ENCODE results near the gene FBXW8. TPM values are rescaled to one million over a fixed set of nuclear protein-coding genes. Genes with fewer than 3 reads are reported as not detected.

Gene FBXW8
- total RNA-seq, 1 experiment from 2014 or later: 15.6 TPM

DNA sequence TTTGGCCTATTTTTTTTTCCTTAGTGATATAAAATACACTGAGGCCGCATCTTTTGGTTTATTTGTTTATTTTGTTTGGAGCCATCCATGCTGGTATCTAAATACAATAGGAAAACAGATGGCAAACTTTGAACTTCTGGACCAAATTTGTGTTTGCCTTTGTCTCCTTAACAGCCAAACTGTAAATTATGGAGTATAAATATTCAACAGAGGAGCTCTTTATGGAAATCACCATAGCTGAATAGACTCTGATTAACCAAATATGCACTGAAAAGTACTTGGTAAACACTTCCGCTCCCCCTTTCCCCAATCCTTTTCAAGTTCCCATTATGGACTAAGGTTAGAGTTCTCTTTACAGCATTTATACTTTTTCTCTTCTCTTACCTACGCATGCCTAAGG, 107.9 kb downstream of the FBXW8 start:
- POLR2A ChIA-PET: no interaction called here
- H3K27ac Mint-ChIP-seq: 0 out of 2 replicates have a peak overlapping the region, but pooled peaks have one; percentile 15

GRCh38 chr12:117019866-117020265, 109.1 kb downstream of the FBXW8 start:
- H3K36me3 Mint-ChIP-seq: peaks cover 22% of the 10 kb centered on the region
- no peak overlapping the region for H3K4me3 Mint-ChIP-seq
- peaks cover 10% of the 10 kb centered on the region for H3K4me1 Mint-ChIP-seq
- ATAC-seq (no peak), DNase-seq (ENCODE audit: low spot score) (no peak)
- no peak overlapping the region for H3K27ac Mint-ChIP-seq
- H3K27me3 Mint-ChIP-seq (ENCODE audit: low read depth): no peaks in the 10 kb centered on the region
- CTCF ChIA-PET: interaction anchor here (1.1 kb wide), 2 partner anchors 99 to 101 kb away, joined by 4 to 7 read pairs; no protein-coding TSS in a partner anchor
- peaks cover 3% of the 10 kb centered on the region; the same call in 1 of the 2 replicates for H3K9me3 Mint-ChIP-seq
- TF ChIP-seq NR2C2 (CRISPR knock-in tag; IDR thresholded peaks at IDR 0.05): no peak
- TF ChIP-seq ZNF671 (CRISPR knock-in tag; IDR thresholded peaks at IDR 0.05): no peak
- no peak for TF ChIP-seq NFE2L1 (CRISPR knock-in tag; IDR thresholded peaks at IDR 0.05)
- TF ChIP-seq CDX4 (CRISPR knock-in tag; IDR thresholded peaks at IDR 0.05; ENCODE audit: borderline replicate concordance): no peak
- no peak for TF ChIP-seq CREB1 (CRISPR knock-in tag; IDR thresholded peaks at IDR 0.05)
- TF ChIP-seq GTF2I (CRISPR knock-in tag; conservative IDR thresholded peaks at IDR 0.05): no peak
- no peak for TF ChIP-seq MAX (CRISPR knock-in tag; IDR thresholded peaks at IDR 0.05)
- TF ChIP-seq E2F5 (CRISPR knock-in tag; IDR thresholded peaks at IDR 0.05): no peak
- no peak for TF ChIP-seq ELF4 (CRISPR knock-in tag; IDR thresholded peaks at IDR 0.05; ENCODE audit: low read depth)
- no peak for TF ChIP-seq USF2 (CRISPR knock-in tag; IDR thresholded peaks at IDR 0.05)
- TF ChIP-seq ZNF263 (CRISPR knock-in tag; IDR thresholded peaks at IDR 0.05; ENCODE audit: low read depth): no peak
- TF ChIP-seq CREM (CRISPR knock-in tag; IDR thresholded peaks at IDR 0.05): no peak
- no peak for TF ChIP-seq ATF1 (CRISPR knock-in tag; IDR thresholded peaks at IDR 0.05)
- no peak for TF ChIP-seq PREB (CRISPR knock-in tag; IDR thresholded peaks at IDR 0.05; ENCODE audit: borderline replicate concordance)
- TF ChIP-seq MXD4 (CRISPR knock-in tag; IDR thresholded peaks at IDR 0.05; ENCODE audit: borderline replicate concordance): no peak
- TF ChIP-seq, protein P1, sequence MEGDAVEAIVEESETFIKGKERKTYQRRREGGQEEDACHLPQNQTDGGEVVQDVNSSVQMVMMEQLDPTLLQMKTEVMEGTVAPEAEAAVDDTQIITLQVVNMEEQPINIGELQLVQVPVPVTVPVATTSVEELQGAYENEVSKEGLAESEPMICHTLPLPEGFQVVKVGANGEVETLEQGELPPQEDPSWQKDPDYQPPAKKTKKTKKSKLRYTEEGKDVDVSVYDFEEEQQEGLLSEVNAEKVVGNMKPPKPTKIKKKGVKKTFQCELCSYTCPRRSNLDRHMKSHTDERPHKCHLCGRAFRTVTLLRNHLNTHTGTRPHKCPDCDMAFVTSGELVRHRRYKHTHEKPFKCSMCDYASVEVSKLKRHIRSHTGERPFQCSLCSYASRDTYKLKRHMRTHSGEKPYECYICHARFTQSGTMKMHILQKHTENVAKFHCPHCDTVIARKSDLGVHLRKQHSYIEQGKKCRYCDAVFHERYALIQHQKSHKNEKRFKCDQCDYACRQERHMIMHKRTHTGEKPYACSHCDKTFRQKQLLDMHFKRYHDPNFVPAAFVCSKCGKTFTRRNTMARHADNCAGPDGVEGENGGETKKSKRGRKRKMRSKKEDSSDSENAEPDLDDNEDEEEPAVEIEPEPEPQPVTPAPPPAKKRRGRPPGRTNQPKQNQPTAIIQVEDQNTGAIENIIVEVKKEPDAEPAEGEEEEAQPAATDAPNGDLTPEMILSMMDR (IDR thresholded peaks at IDR 0.05): no peak
- no peak for TF ChIP-seq FOXJ3 (CRISPR knock-in tag; IDR thresholded peaks at IDR 0.05; ENCODE audit: borderline replicate concordance)
- POLR2A ChIA-PET: no interaction called here

More for the DNA sequence above, 107.9 kb downstream of the FBXW8 start:
- no peak for TF ChIP-seq NFYB (CRISPR knock-in tag; conservative IDR thresholded peaks at IDR 0.05; ENCODE audit: low read depth)
- TF ChIP-seq RELA (CRISPR knock-in tag; IDR thresholded peaks at IDR 0.05; ENCODE audit: borderline replicate concordance): no peak
- no peak for TF ChIP-seq GRHL2 (CRISPR knock-in tag; IDR thresholded peaks at IDR 0.05; ENCODE audit: insufficient replicate concordance, severe bottlenecking)
- no peak for TF ChIP-seq ATF3 (CRISPR knock-in tag; conservative IDR thresholded peaks at IDR 0.05)
- Mint-ChIP-seq H3K9me3 (peaks cover 3% of the 10 kb centered on the region; the same call in 1 of the 2 replicates), H3K36me3 (peaks cover 32% of the 10 kb centered on the region), H3K27me3 (ENCODE audit: low read depth) (no peaks in the 10 kb centered on the region), H3K4me3 (no peak overlapping the region), H3K4me1 (peaks cover 10% of the 10 kb centered on the region)
- CTCF ChIA-PET: no interaction called here
- DNase-seq (ENCODE audit: low spot score) (no peak), ATAC-seq (no peak)

Measured in WTC11 (cell line).